Right lobe of liver (tissue), 4 donors: ENCODE data around the gene COL23A1.

Source experiments
- CTCF ChIP-seq, 4 donors: fragments of 200-600 bp in 3 of 4; fragments of 450-650 bp in 1 of 4; IDR thresholded peaks; one replicate each; pipeline versions ENCODE4 v1.5.1 to v1.8.0; 2016 to 2022; ENCODE audit warnings: antibody characterized with exemption in 4 of 4, mild to moderate bottlenecking in 2 of 4
- POLR2A ChIP-seq: fragments of 450-650 bp; IDR thresholded peaks from one replicate; pipeline ENCODE4 v1.6.1; 2017; ENCODE audit warnings: antibody characterized with exemption, mild to moderate bottlenecking
- donor health status: DM: no; HTN: no; CAD: no.
- donor health status: DM: no; HTN: no; CAD: no.
- donor health status: DM: no; HTN: yes; CAD: no.

GRCh38 chr5:178267245-178267644 lies 322.9 kb downstream of the COL23A1 start:
- TF ChIP-seq CTCF (IDR thresholded peaks at IDR 0.05): no peak
- TF ChIP-seq POLR2A: no peak
